ENCODE data around the gene SYCN.

DNA sequence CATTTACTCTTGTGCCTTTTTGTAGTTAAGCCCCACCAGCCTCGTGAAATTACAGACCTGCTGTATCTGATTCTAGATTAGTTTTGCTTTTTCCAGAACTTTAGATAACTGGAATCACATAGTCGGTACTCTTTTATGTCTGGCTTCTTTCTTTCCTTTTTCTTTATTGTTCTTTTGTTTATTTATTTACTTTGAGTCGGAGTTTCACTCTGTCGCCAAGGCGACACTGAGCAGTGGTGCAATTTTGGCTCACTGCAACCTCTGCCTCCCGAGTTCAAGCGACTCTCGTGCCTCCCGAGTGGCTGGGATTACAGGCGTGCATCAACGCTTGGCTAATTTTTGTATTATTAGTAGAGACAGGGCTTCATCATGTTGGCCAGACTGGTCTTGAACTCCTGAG lies 13.3 kb downstream of the SYCN start:
- TF ChIP-seq ZNF274 (IDR thresholded peaks at IDR 0.05; ENCODE audit: low read depth, low read length): no peak
- TF ChIP-seq SUZ12 (IDR thresholded peaks at IDR 0.05; ENCODE audit: extremely low read depth, insufficient read depth, insufficient read length): no peak
